Measurements from ENCODE around the gene CYRIA. TPM values are rescaled to one million over a fixed set of nuclear protein-coding genes. Genes with fewer than 3 reads are reported as not detected.

CYRIA gene
- total RNA-seq, 1 experiment from 2014 or later, result 0.19 TPM

DNA sequence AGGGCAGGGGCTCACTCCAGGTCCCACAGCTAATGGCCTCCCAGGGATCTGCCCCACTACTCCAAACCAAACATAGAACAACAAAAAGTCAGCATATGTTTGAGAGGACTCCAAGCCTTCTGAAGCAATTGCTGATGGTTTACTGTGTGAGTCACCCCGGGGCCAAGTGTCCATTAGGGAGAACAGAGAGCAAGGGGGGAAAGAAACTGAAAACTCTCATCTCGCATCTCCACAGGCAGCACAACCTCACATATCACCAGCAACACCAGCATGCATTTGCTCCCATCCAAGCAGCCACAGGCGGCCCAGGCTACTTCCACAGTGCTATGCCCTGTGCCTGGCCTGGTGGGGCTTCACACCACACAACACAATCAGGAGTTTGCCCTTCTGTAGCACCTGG is 39.1 kb downstream of the CYRIA start:
- DNase-seq, result no peak
- CTCF ChIA-PET, result no interaction called here
- no TSS peak for BruUV-seq (replicated peaks)
- TF ChIP-seq, protein P1, sequence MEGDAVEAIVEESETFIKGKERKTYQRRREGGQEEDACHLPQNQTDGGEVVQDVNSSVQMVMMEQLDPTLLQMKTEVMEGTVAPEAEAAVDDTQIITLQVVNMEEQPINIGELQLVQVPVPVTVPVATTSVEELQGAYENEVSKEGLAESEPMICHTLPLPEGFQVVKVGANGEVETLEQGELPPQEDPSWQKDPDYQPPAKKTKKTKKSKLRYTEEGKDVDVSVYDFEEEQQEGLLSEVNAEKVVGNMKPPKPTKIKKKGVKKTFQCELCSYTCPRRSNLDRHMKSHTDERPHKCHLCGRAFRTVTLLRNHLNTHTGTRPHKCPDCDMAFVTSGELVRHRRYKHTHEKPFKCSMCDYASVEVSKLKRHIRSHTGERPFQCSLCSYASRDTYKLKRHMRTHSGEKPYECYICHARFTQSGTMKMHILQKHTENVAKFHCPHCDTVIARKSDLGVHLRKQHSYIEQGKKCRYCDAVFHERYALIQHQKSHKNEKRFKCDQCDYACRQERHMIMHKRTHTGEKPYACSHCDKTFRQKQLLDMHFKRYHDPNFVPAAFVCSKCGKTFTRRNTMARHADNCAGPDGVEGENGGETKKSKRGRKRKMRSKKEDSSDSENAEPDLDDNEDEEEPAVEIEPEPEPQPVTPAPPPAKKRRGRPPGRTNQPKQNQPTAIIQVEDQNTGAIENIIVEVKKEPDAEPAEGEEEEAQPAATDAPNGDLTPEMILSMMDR (IDR thresholded peaks at IDR 0.05; ENCODE audit: unreplicated experiment), result no peak
- no peaks in the 10 kb centered on the region for H3K36me3 Mint-ChIP-seq (ENCODE audit: insufficient read depth, unreplicated experiment)
- H3K9me3 Mint-ChIP-seq (ENCODE audit: low read depth, unreplicated experiment), result no peaks in the 10 kb centered on the region
- intact Hi-C loops (cut with micrococcal nuclease; ENCODE audit: unreplicated experiment), result no loop called here
- H3K4me3 Mint-ChIP-seq (ENCODE audit: low read depth, unreplicated experiment), result no peak overlapping the region
- peaks cover 11% of the 10 kb centered on the region for H3K4me1 Mint-ChIP-seq (ENCODE audit: low read depth, unreplicated experiment)
- H3K27ac Mint-ChIP-seq (ENCODE audit: unreplicated experiment), result no peak overlapping the region
- peaks cover 72% of the 10 kb centered on the region for H3K27me3 Mint-ChIP-seq (ENCODE audit: unreplicated experiment)

DNA sequence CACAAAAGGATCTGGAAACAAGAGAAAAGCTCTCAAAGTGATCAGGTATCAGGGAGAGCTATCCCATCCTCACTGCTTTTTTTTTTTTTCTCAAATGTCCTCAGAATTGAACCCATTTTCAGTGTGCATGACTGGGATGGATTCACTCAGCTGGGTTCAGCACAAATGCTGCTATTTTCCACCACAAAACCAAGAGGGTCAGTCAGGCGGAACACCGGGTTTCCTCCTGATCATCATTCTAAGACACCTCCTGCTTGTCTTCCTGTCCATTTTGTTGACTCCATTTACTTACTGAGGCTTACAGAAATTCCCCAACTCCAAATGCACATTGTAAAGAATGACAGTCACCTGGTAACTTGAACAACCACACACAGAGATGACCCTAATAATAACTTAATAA is 39.9 kb downstream of the CYRIA start:
- peaks cover 72% of the 10 kb centered on the region for H3K27me3 Mint-ChIP-seq (ENCODE audit: unreplicated experiment)
- no peaks in the 10 kb centered on the region for H3K9me3 Mint-ChIP-seq (ENCODE audit: low read depth, unreplicated experiment)
- intact Hi-C loops (cut with micrococcal nuclease; ENCODE audit: unreplicated experiment), result no loop called here
- BruUV-seq (replicated peaks), result no TSS peak
- TF ChIP-seq, protein P1 (IDR thresholded peaks at IDR 0.05; ENCODE audit: unreplicated experiment), result no peak
- CTCF ChIA-PET, result no interaction called here
- H3K27ac Mint-ChIP-seq (ENCODE audit: unreplicated experiment), result no peak overlapping the region
- H3K36me3 Mint-ChIP-seq (ENCODE audit: insufficient read depth, unreplicated experiment), result no peaks in the 10 kb centered on the region
- DNase-seq, result no peak
- no peak overlapping the region for H3K4me3 Mint-ChIP-seq (ENCODE audit: low read depth, unreplicated experiment)
- peaks cover 11% of the 10 kb centered on the region for H3K4me1 Mint-ChIP-seq (ENCODE audit: low read depth, unreplicated experiment)

DNA sequence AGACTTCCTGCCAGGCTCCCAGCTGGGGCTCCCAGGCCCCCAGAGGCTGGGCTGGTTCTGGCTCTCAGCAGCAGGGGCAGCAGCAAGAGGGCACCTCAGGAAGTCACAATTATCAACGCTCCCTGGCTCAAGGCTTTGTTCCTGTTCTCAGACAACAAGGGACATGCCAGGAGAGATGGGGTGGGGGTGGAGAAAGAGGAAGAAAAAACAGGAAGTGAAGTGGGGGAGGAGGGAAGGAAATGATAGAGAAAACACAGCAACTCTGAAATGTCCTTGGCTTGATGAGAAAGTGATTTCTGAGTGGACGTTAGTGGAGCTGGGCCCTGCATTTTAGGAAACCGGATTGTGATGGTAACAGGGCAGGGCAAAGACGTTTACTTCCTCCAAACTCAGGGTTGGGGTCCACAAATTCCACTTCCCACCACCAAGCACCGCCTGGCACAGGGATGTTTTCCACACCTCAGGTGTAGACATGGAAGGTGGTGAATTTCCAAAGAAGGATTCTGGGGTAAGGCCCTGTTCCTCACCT is 40.4 kb downstream of the CYRIA start:
- H3K27ac Mint-ChIP-seq (ENCODE audit: unreplicated experiment), result no peak overlapping the region
- CTCF ChIA-PET, result no interaction called here
- peaks cover 71% of the 10 kb centered on the region for H3K27me3 Mint-ChIP-seq (ENCODE audit: unreplicated experiment)
- TF ChIP-seq, protein P1 (IDR thresholded peaks at IDR 0.05; ENCODE audit: unreplicated experiment), result no peak
- H3K4me3 Mint-ChIP-seq (ENCODE audit: low read depth, unreplicated experiment), result no peak overlapping the region
- DNase-seq, result no peak
- no peaks in the 10 kb centered on the region for H3K9me3 Mint-ChIP-seq (ENCODE audit: low read depth, unreplicated experiment)
- H3K36me3 Mint-ChIP-seq (ENCODE audit: insufficient read depth, unreplicated experiment), result no peaks in the 10 kb centered on the region
- no TSS peak for BruUV-seq (replicated peaks)
- intact Hi-C loops (cut with micrococcal nuclease; ENCODE audit: unreplicated experiment), result no loop called here
- peaks cover 11% of the 10 kb centered on the region for H3K4me1 Mint-ChIP-seq (ENCODE audit: low read depth, unreplicated experiment)

DNA sequence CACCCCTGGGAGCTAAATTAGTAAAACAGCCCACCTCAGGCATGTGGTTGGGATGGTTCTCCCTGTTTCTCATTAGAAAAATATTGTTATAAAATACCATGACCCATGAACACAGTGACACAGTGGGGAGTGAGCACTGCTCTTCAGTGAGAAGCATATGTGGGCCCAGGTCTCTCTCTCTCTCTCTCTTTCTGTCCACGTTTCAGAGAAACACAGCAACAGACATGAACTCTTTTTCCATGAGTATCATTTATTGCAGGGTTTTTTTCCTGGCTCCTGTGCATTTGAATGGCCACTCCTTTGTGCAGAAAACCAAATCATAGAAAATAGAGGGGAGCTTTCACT is 41.2 kb downstream of the CYRIA start:
- H3K4me3 Mint-ChIP-seq (ENCODE audit: low read depth, unreplicated experiment), result no peak overlapping the region
- DNase-seq, result no peak
- CTCF ChIA-PET, result no interaction called here
- peaks cover 71% of the 10 kb centered on the region for H3K27me3 Mint-ChIP-seq (ENCODE audit: unreplicated experiment)
- TF ChIP-seq, protein P1 (IDR thresholded peaks at IDR 0.05; ENCODE audit: unreplicated experiment), result no peak
- no peak overlapping the region for H3K27ac Mint-ChIP-seq (ENCODE audit: unreplicated experiment)
- no peaks in the 10 kb centered on the region for H3K36me3 Mint-ChIP-seq (ENCODE audit: insufficient read depth, unreplicated experiment)
- H3K4me1 Mint-ChIP-seq (ENCODE audit: low read depth, unreplicated experiment), result peaks cover 11% of the 10 kb centered on the region
- no TSS peak for BruUV-seq (replicated peaks)
- H3K9me3 Mint-ChIP-seq (ENCODE audit: low read depth, unreplicated experiment), result no peaks in the 10 kb centered on the region
- intact Hi-C loops (cut with micrococcal nuclease; ENCODE audit: unreplicated experiment), result no loop called here
